ENCODE data around the gene SMAD1.

SMAD1 gene

DNA sequence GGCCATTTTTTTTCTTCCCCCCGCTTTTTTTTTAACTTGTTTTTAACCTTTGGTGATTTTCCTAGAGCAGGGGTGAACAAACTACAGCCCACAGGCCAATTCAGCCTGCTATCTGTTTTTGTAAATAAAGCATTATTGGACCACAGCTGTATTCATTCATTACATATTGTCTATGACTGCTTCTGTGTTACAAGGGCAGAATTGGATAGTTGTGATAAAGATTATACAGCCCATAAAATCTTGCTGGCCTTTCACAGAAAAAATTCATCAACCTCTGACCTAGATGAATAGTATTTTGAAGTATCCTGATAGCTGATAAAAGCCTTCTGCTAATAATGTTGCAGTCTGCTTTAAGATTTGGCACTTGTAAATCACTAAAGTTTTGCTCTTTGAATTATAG lies 63.4 kb downstream of the SMAD1 start:
- no peak overlapping the region for H3K4me3 ChIP-seq (ENCODE audit: low read depth, low read length)
- DNase-seq (ENCODE audit: low read depth, low spot score), result no peak
- in situ Hi-C loops (cut with HindIII; ENCODE audit: low sequenced_read_pairs), result no loop called here
- TF ChIP-seq, protein P1, sequence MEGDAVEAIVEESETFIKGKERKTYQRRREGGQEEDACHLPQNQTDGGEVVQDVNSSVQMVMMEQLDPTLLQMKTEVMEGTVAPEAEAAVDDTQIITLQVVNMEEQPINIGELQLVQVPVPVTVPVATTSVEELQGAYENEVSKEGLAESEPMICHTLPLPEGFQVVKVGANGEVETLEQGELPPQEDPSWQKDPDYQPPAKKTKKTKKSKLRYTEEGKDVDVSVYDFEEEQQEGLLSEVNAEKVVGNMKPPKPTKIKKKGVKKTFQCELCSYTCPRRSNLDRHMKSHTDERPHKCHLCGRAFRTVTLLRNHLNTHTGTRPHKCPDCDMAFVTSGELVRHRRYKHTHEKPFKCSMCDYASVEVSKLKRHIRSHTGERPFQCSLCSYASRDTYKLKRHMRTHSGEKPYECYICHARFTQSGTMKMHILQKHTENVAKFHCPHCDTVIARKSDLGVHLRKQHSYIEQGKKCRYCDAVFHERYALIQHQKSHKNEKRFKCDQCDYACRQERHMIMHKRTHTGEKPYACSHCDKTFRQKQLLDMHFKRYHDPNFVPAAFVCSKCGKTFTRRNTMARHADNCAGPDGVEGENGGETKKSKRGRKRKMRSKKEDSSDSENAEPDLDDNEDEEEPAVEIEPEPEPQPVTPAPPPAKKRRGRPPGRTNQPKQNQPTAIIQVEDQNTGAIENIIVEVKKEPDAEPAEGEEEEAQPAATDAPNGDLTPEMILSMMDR (IDR thresholded peaks at IDR 0.05; ENCODE audit: low read depth, low read length), result no peak

DNA sequence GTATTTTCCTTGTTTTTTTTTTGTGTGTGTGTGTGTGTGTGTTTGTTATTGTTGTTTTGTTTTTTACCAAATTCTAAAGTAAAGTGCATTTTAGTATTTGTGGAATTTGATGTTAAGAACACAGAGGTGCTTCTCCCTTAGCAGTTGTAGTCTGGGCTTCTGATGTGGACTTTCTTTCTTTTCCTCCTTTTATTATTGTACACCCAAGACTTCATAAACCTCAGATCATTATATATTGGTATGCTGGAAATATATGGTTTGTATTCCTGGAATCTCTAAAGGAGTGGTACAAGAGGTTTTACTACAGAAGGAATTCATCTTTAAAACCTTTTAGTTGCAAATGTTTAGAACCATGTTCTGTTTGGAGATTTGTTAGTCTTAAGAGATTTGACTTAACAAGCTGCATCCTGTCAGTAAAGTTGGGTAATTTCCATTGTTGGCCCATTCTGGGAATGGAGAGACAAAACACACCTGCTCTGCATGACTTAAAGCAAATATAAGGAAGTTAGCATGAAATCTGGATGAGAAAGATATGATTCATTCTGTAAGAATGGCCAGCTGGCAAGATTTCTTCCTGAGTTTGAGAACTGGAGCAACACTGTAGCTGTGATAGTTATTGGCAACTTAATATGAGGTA lies 64.0 kb downstream of the SMAD1 start:
- H3K4me3 ChIP-seq (ENCODE audit: low read depth, low read length), result no peak overlapping the region
- in situ Hi-C loops (cut with HindIII; ENCODE audit: low sequenced_read_pairs), result no loop called here
- peak; percentile 92 for DNase-seq (ENCODE audit: low read depth, low spot score)
- TF ChIP-seq, protein P1 (IDR thresholded peaks at IDR 0.05; ENCODE audit: low read depth, low read length), result no peak

DNA sequence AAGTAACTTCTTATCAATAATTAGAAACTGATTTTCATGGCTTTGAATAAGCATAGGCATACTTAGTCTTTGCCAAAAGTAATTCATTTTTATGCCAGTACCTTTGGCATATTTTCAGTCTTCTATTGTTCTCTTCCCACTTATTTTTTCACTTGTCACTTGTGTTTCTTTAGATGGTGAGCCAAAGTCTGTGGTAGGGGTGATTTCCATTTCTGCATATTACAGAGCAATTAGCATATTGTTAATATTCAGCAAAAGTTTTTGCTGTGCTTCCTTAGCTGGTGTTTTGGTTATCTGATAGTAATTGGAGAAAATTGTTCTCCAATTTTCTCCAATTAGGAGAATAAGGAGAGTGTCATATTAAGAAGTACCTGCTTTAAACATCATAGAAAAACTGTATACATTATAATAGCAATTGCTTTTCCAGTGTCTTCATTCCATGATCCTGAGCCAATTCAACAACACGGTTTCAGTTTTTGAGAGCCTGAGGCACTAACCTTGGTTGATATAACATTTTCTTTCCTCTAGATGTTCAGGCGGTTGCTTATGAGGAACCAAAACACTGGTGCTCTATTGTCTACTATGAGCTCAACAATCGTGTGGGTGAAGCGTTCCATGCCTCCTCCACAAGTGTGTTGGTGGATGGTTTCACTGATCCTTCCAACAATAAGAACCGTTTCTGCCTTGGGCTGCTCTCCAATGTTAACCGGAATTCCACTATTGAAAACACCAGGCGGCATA lies 64.7 kb downstream of the SMAD1 start:
- DNase-seq (ENCODE audit: low read depth, low spot score), result peak; percentile 47
- in situ Hi-C loops (cut with HindIII; ENCODE audit: low sequenced_read_pairs), result no loop called here
- TF ChIP-seq, protein P1 (IDR thresholded peaks at IDR 0.05; ENCODE audit: low read depth, low read length), result no peak
- H3K4me3 ChIP-seq (ENCODE audit: low read depth, low read length), result no peak overlapping the region

DNA sequence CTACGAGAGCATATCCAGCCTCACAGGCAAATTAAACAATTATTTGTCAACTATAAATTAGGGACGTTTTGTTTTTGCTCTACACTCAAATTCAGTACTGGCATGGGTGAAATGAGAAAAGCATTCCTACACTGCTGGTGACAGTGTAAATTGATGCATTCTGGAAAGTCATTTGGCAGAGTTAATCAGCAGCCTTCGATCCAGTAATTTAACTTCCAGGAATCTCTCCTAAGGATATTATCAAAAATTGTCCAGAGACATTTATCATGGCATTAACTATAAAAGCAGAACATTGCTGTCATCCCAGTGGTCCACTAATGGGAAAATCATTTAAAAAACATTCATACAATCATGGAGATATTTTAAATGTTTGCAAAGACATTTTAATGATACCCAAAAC lies 70.0 kb downstream of the SMAD1 start:
- DNase-seq (ENCODE audit: low read depth, low spot score), result no peak
- TF ChIP-seq, protein P1 (IDR thresholded peaks at IDR 0.05; ENCODE audit: low read depth, low read length), result no peak
- H3K4me3 ChIP-seq (ENCODE audit: low read depth, low read length), result no peak overlapping the region
- in situ Hi-C loops (cut with HindIII; ENCODE audit: low sequenced_read_pairs), result no loop called here

DNA sequence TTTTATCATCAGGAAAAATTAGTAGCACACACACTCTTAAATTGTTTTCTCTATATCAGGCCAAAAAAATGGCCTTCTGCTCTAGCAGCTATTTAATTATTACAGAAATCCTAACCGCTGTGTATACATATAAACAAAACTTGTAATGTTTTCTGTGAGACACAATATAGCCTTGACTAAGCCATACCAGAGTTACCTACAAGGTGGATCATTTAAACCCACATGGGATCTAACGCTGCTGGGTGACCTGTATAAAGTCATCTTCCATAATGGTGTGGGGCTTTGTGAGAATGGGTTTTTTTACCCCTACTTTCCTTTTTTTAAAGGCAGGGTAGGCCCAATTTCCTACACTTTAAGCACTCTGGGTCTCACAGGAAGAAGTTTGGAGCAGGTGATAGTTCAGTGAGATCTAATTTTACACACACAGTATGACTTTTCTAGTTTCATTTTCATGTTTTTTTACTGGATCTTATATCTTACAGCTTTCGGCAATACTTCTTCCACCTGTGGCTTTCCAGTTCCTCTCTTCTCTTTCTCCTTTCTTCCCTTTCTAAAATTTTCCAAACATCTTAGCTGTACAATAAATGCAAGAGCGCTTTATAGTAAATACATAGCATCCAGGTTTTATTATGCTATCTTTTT lies 70.6 kb downstream of the SMAD1 start:
- no peak for DNase-seq (ENCODE audit: low read depth, low spot score)
- no peak overlapping the region for H3K4me3 ChIP-seq (ENCODE audit: low read depth, low read length)
- TF ChIP-seq, protein P1 (IDR thresholded peaks at IDR 0.05; ENCODE audit: low read depth, low read length), result no peak
- in situ Hi-C loops (cut with HindIII; ENCODE audit: low sequenced_read_pairs), result no loop called here

DNA sequence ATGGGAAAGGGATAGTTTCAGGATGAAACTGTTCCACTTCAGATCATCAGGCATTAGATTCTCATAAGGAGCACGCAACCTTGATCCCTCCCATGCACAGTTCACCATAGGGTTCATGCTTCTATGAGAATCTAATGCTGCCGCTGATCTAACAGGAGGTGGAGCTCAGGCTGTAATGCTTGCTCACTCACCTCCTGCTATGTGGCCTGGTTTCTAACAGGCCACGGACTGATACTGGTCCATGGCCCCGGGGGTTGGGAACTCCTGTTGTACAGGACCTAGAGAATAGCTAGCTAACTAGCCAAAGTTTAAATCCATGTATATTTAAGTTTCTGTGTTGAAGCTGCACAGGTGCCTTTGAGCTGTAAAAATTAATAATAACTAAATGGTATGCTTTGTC lies 71.7 kb downstream of the SMAD1 start:
- TF ChIP-seq, protein P1 (IDR thresholded peaks at IDR 0.05; ENCODE audit: low read depth, low read length), result no peak
- DNase-seq (ENCODE audit: low read depth, low spot score), result no peak
- H3K4me3 ChIP-seq (ENCODE audit: low read depth, low read length), result no peak overlapping the region
- in situ Hi-C loops (cut with HindIII; ENCODE audit: low sequenced_read_pairs), result no loop called here
